Measurements from ENCODE around the gene CA11. TPM values are rescaled to one million over a fixed set of nuclear protein-coding genes. Genes with fewer than 3 reads are reported as not detected.
A peak's percentile ranks its signal among the peaks of the same experiment; 100 is the strongest.
"Not testable (repeated sequence)": the region's sequence is repeated elsewhere in the genome, so short reads cannot be mapped to it uniquely, and the experiment has no call there.

The CA11 gene
- 13.0 and 13.9 TPM in 2 replicates for total RNA-seq

DNA sequence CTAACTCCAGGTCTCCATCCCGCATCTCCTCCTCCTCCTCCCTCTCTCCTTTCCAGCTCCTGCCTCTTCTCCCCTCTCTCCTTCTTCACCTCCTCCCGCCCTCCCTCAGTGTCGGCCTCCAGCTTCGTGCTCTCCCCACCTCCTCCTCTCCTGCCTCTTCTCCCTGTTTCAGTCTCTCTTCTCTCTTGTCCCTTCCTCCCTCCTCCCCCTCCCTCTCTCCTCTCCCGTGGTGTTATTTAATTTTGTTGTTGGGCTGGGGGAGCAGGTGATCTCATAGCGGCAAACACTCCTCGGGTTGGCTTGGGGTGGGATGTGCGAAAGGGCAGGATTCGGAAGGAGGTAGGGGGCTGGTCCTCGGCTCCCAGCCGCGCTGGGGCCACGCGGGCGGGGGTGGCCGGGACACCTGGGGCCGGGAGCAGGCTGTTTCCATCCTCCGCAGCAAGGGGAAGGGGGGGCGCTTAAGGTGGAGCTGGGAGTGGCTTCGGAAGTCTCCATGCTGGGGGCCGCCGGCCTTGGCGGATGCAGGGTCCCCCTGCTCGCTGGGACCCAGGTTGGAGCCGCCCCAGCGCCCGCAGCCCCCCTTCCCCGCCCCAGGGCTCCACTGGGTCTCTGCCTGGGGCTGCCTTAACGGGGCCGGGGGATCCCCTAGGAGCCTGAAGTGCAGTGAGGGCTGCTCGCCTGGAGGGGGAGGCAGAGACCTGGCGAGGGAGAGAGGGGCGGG lies at the start of gene CA11:
CA11 (minus strand) TSS at position 187 of the 721 bp plus-strand sequence. CDS start 555 bp downstream, outside the sequence.
- H3K4me3 Mint-ChIP-seq, result peak within 1 kb of the TSS; percentile 87
- H3K36me3 Mint-ChIP-seq (ENCODE audit: low read depth), result no peaks in the 10 kb centered on the region
- no peaks in the 10 kb centered on the region for H3K9me3 Mint-ChIP-seq
- peak; percentile 88 for DNase-seq (ENCODE audit: low spot score)
- peak within 1 kb of the TSS; percentile 88 for H3K27ac Mint-ChIP-seq
- peaks cover 6% of the 10 kb centered on the region for H3K27me3 Mint-ChIP-seq (ENCODE audit: insufficient read depth)
- peaks cover 22% of the 10 kb centered on the region for H3K4me1 Mint-ChIP-seq (ENCODE audit: low read depth)
- intact Hi-C loops (cut with micrococcal nuclease), result loop anchor here (1.0 to 5.0 kb wide), 8 partner anchors 8 to 321 kb away; partner anchors contain the start of gene FTL

DNA sequence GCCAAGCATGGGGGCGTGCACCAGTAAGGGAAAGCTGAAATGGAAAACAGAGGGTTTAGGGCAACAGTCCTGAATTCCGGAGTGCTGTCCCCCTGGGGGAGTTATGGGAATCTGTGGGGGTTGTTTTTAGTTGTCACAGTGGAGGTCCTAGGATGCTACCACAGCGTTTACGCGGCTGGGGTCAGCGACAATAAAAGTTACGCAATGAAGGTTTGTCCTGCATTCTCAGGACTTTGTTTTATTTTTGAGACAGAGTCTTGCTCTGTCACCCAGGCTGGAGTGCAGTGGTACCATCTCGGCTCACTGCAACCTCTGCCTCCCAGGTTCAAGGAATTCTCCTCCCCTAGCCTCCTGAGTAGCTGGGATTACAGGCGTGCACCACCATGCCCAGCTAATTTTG lies 47.6 kb upstream of the CA11 start:
- peaks cover 21% of the 10 kb centered on the region for H3K27me3 Mint-ChIP-seq (ENCODE audit: insufficient read depth)
- intact Hi-C loops (cut with micrococcal nuclease); H3K27ac Mint-ChIP-seq; H3K4me3 Mint-ChIP-seq; H3K9me3 Mint-ChIP-seq; H3K36me3 Mint-ChIP-seq (ENCODE audit: low read depth); H3K4me1 Mint-ChIP-seq (ENCODE audit: low read depth); DNase-seq (ENCODE audit: low spot score): not testable (repeated sequence)

DNA sequence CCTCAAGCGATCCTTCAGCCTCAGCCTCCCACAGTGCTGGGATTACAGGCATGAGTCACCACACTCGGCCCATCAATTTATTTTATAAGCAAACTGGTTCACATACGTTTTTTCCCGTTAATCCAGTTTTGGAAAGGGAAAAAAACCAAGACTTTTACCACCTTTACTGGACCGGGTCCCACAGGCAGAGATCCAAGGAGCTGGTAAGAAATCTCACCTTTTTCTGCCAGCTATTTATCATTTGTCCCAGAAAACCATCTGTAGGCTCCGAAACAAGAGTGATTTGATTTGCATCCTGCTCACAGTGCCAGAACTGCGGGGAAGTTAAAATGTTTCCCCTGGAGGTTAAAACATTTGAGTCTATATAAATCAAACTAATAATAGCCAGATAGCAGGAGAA lies 43.5 kb upstream of the CA11 start:
- no peaks in the 10 kb centered on the region for H3K27me3 Mint-ChIP-seq (ENCODE audit: insufficient read depth)
- no peaks in the 10 kb centered on the region for H3K9me3 Mint-ChIP-seq
- no peaks in the 10 kb centered on the region for H3K36me3 Mint-ChIP-seq (ENCODE audit: low read depth)
- DNase-seq (ENCODE audit: low spot score), result no peak
- H3K4me3 Mint-ChIP-seq, result no peak overlapping the region
- H3K4me1 Mint-ChIP-seq (ENCODE audit: low read depth), result no peaks in the 10 kb centered on the region
- intact Hi-C loops (cut with micrococcal nuclease), result no loop called here
- no peak overlapping the region for H3K27ac Mint-ChIP-seq

DNA sequence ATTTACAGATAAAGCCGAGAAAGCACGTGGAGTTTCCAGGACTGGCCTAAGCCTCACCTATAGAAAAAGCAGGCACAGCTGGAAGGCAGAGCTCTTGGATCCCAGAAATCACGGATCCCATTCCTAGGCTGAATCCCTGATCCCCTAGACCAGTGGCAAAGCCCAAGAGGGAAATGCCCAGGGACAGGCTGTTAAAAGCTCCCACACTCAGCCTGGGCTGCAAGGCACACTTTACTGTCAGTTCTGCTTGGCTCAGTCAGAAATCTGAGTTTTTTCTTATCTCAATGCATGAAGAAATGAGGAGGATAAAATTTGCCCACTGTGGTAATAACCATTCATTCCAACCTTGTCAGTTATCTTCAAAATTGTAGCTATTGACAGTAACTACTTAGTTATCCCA lies 41.8 kb upstream of the CA11 start:
- Mint-ChIP-seq H3K27ac (no peak overlapping the region), H3K9me3 (no peaks in the 10 kb centered on the region), H3K4me3 (no peak overlapping the region), H3K27me3 (ENCODE audit: insufficient read depth) (no peaks in the 10 kb centered on the region), H3K4me1 (ENCODE audit: low read depth) (no peaks in the 10 kb centered on the region), H3K36me3 (ENCODE audit: low read depth) (no peaks in the 10 kb centered on the region)
- intact Hi-C loops (cut with micrococcal nuclease), result no loop called here
- no peak for DNase-seq (ENCODE audit: low spot score)

DNA sequence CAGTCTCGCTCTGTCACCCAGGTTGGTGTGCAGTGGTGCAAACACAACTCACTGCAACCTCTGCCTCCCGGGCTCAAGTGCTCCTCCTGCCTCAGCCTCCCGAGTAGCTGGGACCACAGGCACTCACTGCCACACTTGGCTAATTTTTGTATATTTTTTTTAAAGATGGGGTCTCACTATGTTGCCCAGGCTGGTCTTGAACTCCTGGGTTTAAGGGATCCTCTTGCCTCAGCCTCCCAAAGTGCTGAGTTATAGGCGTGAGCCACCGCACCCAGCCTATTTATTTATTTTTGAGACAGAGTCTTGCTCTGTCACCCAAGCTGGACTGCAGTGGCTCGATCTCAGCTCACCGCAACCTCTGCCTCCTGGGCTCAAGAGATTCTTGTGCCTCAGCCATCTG lies 40.6 kb upstream of the CA11 start:
- H3K4me3 Mint-ChIP-seq; intact Hi-C loops (cut with micrococcal nuclease); H3K36me3 Mint-ChIP-seq (ENCODE audit: low read depth); DNase-seq (ENCODE audit: low spot score); H3K4me1 Mint-ChIP-seq (ENCODE audit: low read depth); H3K27ac Mint-ChIP-seq; H3K27me3 Mint-ChIP-seq (ENCODE audit: insufficient read depth); H3K9me3 Mint-ChIP-seq: not testable (repeated sequence)

DNA sequence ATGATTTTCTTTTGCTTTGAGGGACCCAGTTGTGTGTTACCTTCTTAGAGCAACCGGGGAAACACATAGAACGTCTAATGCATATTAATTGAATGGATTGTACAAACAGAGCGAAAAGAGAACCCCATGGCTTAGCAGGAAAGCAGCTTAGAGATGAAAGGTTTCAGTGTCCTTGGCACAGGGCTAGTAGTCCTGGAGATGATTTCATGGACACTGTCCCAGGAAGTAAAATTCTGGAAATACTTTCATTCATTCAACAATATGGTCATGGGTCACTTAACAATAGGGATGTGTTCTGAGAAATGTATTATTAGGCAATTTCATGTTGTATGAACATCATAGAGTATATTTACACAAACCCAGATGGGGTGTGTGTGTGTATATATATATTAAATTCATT lies 40.1 kb upstream of the CA11 start:
- no peaks in the 10 kb centered on the region for H3K27me3 Mint-ChIP-seq (ENCODE audit: insufficient read depth)
- H3K36me3 Mint-ChIP-seq (ENCODE audit: low read depth), result no peaks in the 10 kb centered on the region
- no peaks in the 10 kb centered on the region for H3K4me1 Mint-ChIP-seq (ENCODE audit: low read depth)
- H3K4me3 Mint-ChIP-seq, result no peak overlapping the region
- DNase-seq (ENCODE audit: low spot score), result no peak
- no peak overlapping the region for H3K27ac Mint-ChIP-seq
- intact Hi-C loops (cut with micrococcal nuclease), result no loop called here
- H3K9me3 Mint-ChIP-seq, result no peaks in the 10 kb centered on the region

DNA sequence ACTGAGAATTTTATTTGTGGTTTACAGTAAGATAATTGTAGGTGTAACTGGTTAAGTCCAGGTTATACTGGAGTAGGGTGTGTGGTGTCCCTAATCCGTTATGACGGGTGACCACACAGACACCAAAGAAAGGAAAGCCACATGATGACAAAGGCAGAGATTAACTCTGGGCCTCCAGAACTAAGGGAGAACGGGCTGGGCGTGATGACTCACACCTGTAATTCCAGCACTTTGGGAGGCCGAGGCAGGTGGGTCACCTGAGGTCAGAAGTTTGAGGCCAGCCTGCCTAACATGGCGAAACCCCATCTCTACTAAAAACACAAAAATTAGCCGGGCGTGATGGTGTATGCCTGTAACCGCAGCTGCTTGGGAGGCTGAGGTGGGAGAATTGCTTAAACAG lies 39.6 kb upstream of the CA11 start:
- intact Hi-C loops (cut with micrococcal nuclease), result no loop called here

DNA sequence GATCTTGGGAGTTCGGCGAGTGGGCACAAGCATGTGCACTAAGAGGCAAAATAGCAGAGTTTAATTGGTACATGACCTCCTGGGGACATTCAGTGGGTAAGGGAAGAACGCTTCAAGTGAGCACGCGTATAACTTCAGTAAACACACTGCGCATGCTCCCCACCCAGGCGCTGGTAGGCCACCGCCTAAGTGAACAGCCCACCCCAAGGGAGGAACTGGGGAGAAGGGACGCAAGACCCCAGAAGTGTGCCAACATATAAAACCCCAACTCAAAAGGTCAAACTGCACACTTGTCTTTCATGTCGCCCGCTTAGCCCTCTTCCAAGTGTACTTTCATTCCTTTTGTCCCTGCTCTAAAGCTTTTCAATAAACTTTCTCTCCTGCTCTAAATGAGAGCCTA lies 37.4 kb upstream of the CA11 start:
- H3K36me3 Mint-ChIP-seq (ENCODE audit: low read depth), result no peaks in the 10 kb centered on the region
- intact Hi-C loops (cut with micrococcal nuclease), result no loop called here
- H3K4me1 Mint-ChIP-seq (ENCODE audit: low read depth), result no peaks in the 10 kb centered on the region
- no peak for DNase-seq (ENCODE audit: low spot score)
- no peak overlapping the region for H3K4me3 Mint-ChIP-seq
- H3K27me3 Mint-ChIP-seq (ENCODE audit: insufficient read depth), result no peaks in the 10 kb centered on the region
- H3K9me3 Mint-ChIP-seq, result no peaks in the 10 kb centered on the region
- H3K27ac Mint-ChIP-seq, result no peak overlapping the region

More for the DNA sequence above, 39.6 kb upstream of the CA11 start:
- no peaks in the 10 kb centered on the region for H3K9me3 Mint-ChIP-seq
- H3K4me1 Mint-ChIP-seq (ENCODE audit: low read depth), result no peaks in the 10 kb centered on the region
- no peaks in the 10 kb centered on the region for H3K27me3 Mint-ChIP-seq (ENCODE audit: insufficient read depth)
- DNase-seq (ENCODE audit: low spot score), result no peak
- no peak overlapping the region for H3K4me3 Mint-ChIP-seq
- no peak overlapping the region for H3K27ac Mint-ChIP-seq
- no peaks in the 10 kb centered on the region for H3K36me3 Mint-ChIP-seq (ENCODE audit: low read depth)

DNA sequence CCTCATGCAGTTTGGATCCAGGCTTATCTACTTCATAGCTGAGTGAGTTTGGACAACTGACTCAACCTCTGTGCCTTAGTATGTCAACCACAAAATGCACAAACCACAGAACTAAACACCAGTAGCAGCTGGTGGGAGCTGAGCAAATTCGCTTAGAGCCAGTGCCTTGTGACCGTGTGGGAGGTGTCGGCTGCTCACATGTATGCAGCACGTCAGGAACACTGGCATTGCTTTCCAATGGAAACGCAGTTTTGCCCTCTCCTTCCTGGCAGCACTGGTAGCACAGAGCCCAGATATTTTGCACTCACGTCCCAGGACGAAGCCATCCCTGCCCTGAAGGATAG lies 35.1 kb upstream of the CA11 start:
- DNase-seq (ENCODE audit: low spot score), result no peak
- Mint-ChIP-seq H3K4me3 (no peak overlapping the region), H3K9me3 (no peaks in the 10 kb centered on the region), H3K36me3 (ENCODE audit: low read depth) (no peaks in the 10 kb centered on the region), H3K27me3 (ENCODE audit: insufficient read depth) (peaks cover 2% of the 10 kb centered on the region), H3K27ac (no peak overlapping the region), H3K4me1 (ENCODE audit: low read depth) (no peaks in the 10 kb centered on the region)
- intact Hi-C loops (cut with micrococcal nuclease), result no loop called here

DNA sequence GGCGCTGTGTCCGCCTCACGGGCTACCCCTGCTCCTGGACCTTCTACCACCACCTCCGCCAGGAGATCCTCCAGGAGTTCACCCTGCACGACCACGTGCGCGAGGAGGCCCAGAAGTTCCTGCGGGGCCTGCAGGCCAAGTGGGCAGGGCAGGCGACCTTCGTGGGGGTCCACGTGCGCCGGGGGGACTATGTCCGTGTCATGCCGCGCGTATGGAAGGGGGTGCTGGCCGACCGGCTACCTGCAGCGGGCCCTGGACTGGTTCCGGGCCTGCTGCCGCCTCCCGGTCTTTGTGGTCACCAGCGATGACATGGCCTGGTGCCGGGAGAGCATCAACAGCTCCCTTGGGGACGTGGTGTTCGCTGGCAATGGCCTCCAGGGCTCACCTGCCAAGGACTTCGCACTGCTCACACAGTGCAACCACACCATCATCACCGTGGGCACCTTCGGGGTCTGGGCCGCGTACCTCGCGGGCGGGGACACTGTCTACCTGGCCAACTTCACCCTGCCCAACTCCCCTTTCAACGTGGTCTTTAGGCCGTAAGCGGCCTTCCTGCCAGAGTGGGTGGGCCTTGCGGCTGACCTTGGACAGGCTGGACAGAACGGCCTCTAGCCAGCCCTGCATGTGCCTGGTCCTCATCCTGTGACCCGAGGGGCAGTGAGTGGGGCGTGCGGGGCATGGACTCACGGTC lies 34.6 kb upstream of the CA11 start:
- intact Hi-C loops (cut with micrococcal nuclease), result no loop called here
- H3K27me3 Mint-ChIP-seq (ENCODE audit: insufficient read depth), result peaks cover 2% of the 10 kb centered on the region
- no peaks in the 10 kb centered on the region for H3K9me3 Mint-ChIP-seq
- no peaks in the 10 kb centered on the region for H3K36me3 Mint-ChIP-seq (ENCODE audit: low read depth)
- DNase-seq (ENCODE audit: low spot score), result no peak
- H3K27ac Mint-ChIP-seq, result no peak overlapping the region
- no peak overlapping the region for H3K4me3 Mint-ChIP-seq
- peaks cover 1% of the 10 kb centered on the region for H3K4me1 Mint-ChIP-seq (ENCODE audit: low read depth)

DNA sequence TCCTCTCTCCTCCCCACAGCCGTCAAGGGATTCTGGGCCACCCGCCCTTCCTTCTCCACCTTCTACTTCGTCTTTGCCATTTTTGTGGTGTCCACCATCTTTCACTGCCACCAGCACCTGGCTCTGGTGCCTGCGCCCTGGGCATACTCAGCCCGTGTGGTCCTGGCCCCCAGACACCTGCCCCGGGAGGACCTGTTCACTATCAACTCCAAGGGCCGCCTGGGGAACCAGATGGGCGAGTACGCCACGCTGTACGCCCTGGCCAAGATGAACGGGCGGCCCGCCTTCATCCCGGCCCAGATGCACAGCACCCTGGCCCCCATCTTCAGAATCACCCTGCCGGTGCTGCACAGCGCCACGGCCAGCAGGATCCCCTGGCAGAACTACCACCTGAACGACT lies 34.0 kb upstream of the CA11 start:
- H3K9me3 Mint-ChIP-seq; intact Hi-C loops (cut with micrococcal nuclease): not testable (repeated sequence)

DNA sequence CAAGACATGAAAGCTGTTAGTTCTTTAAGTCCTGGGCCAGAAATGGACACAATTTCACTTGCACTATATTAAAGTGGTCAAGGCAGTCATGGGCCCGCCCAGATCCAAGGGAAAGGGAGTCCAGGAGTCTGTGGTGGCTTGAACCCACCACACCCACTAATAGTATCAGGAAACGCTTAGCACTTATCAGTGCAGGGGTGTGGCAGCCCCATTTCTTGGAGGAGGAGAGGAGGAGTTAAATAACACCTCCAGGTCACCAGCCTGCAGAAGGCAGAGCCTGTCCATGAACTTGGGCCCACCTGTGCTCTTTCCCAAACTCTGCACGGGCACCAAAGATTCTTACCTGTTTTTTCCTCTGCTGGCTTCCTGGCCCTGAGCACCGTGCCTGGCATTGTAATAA lies 32.2 kb upstream of the CA11 start:
- no peak overlapping the region for H3K27ac Mint-ChIP-seq
- H3K9me3 Mint-ChIP-seq, result no peaks in the 10 kb centered on the region
- no peaks in the 10 kb centered on the region for H3K36me3 Mint-ChIP-seq (ENCODE audit: low read depth)
- peaks cover 4% of the 10 kb centered on the region for H3K27me3 Mint-ChIP-seq (ENCODE audit: insufficient read depth)
- no peak for DNase-seq (ENCODE audit: low spot score)
- H3K4me3 Mint-ChIP-seq, result no peak overlapping the region
- peaks cover 8% of the 10 kb centered on the region for H3K4me1 Mint-ChIP-seq (ENCODE audit: low read depth)
- intact Hi-C loops (cut with micrococcal nuclease), result no loop called here

More for the DNA sequence above, 34.0 kb upstream of the CA11 start:
- not testable (repeated sequence) for H3K27ac Mint-ChIP-seq; DNase-seq (ENCODE audit: low spot score); H3K4me1 Mint-ChIP-seq (ENCODE audit: low read depth); H3K36me3 Mint-ChIP-seq (ENCODE audit: low read depth); H3K27me3 Mint-ChIP-seq (ENCODE audit: insufficient read depth); H3K4me3 Mint-ChIP-seq

DNA sequence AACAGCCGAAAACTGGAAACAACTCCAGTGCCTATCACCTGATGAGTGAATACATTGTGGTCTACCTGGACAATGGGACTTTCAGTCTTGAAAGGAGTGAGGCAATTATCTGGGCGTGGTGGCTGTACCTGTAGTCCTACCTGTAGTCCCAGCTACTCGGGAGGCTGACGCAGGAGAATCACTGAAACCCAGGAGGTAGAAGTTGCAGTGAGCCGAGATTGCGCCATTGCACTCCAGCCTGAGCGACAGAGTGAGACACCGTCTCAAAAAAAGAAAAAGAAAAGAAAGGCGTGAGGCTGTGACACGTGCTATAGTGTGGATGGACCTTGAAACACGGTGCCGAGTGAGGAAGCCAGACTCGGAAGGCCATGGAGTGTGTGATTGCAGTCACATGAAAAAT lies 30.9 kb upstream of the CA11 start:
- Mint-ChIP-seq H3K36me3 (ENCODE audit: low read depth) (no peaks in the 10 kb centered on the region), H3K27ac (no peak overlapping the region), H3K4me1 (ENCODE audit: low read depth) (peaks cover 8% of the 10 kb centered on the region), H3K4me3 (no peak overlapping the region), H3K9me3 (no peaks in the 10 kb centered on the region), H3K27me3 (ENCODE audit: insufficient read depth) (peaks cover 4% of the 10 kb centered on the region)
- DNase-seq (ENCODE audit: low spot score), result no peak
- intact Hi-C loops (cut with micrococcal nuclease), result no loop called here

Measured in activated T-helper 1 cell treated with anti-CD3 and anti-CD28 coated beads, Interleukin-12 subunit alpha, Interleukin-12 subunit beta, Interleukin-2, Interleukin-4 antibody, amounts not matched to agents 30 ng/mL and 10 ng/mL and 1 ng/mL, durations not matched to agents 14 hours and 24 hours and 36 hours (primary cell).